Cardiac atrium fibroblast (primary cell): Measurements from ENCODE around the gene CHMP2A. TPM values are rescaled to one million over a fixed set of nuclear protein-coding genes. Genes with fewer than 3 reads are reported as not detected.

Experiments
- total RNA-seq: library from RNA; depleted of rRNA; stranded (reverse); fragments of >200 nt; gene quantifications from 2 replicates; pipeline ENCODE4 v1.2.3, GENCODE V29; 2015

CHMP2A gene
- 93.0 and 104 TPM in 2 replicates for total RNA-seq

DNA sequence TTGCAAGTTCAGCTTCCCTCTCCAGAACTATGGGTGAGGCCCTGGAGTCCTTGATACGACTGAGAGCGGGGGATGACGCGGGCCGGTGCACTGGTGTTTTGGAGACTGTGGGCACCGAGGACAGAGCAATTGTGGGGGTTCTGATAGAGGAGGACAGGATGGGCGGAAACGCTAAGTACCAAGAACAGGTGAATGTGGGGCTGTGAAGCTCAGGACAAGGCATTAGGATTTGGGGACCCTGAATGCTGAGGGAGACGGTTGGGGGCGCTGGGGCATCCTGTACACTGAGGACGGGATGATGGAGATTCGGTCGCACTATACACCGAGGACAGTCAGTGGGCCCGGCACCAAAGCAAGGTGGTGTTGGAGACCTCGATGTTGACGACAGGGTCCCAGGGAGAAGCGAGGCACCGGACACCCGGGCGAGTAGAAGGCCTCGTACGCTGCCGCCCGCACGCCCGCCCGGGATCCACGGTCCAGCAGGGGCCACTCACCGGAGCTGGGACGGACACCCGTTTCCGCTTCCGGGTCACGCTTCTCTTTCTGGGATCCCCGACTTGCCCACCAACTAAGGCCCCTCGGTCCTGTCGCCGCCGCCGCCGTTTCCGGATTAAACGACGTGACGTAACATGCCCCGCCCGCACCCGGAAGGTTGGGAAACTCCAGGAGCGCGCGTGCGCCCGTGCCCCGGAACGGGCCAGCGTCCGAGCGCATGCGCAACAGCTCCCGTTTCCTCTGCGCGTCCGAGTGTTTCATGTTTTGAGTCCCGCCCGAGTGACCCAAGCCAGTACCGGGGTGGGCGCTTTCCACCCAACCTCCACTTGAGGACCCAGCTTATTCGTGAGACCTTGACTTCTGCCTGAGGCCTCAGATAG, at the start of gene CHMP2A:
Gene CHMP2A (minus strand): TSS at position 612 of the 875 bp plus-strand sequence. CDS start 893 bp downstream, outside the sequence.

DNA sequence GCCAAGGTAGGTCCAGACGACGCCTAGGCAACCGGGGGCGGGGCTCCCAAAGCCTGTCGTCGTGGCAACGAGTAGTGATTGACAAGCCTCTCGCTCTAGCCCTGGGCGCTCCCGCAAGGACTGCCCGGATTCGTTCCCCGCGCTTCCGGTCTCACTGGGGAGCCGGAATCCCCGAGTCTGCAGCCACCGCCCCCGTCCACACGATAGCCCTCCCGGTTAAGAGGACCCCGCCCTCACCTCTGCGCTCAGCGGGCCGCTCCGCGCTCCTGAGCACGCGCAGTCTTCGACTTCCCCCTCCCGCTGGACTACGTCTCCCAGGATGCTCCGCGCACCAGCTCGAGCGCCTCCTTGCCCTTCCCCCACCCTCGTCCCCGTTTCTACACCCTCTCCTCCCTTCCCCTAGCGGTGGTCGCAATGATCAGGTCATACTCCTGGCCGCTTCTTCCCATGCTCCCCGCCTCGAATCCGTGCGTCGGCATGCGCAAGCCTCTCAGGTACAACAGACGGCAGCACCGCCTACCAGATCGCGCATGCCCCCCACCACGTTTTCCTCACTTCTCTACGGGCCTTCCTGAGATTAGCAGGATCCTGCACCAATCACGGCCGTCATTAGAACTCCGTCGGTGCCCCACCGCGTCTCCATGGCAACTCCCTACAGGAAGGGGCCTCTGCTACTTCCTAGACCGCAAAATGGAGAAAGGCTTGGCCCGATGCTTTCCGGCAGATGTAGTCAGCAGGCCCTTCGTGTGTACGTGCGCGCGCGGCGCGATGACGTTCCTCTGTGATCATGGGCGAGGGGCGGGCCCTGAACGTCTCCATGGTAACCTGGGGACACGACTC, 18.1 kb upstream of the CHMP2A start, which contains the start of gene MZF1:
Gene MZF1 (minus strand): TSS at position 518 of the 840 bp plus-strand sequence. CDS start 1,946 bp downstream, outside the sequence.

DNA sequence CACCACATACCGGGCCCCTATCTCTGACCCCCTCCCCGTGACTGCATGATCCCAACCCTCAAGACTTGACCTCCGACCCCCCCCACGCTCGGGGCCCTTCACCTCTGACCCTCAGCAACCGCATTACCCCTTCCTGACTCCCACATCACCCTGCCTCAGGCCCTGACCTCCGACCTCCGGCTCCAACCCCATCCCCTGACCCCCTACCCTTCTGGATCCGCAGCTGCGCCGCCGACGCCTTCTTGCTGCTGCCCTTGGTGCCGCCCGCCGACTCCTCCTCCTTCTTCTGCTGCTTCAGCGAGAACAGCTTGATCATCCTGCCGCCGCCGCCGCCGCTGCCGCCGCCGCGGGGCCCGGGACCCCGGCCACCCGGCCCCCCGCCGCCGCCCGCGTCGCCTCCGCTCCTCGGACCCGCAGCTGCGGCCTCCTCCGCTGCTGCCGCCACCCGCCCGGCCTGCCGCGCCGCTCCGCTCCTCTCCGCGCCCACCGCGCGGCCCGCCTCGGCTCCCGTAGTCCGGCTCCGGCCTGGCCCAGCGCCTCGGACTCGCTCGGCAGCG, 3.2 kb upstream of the CHMP2A start, which contains the start of gene UBE2M:
Gene UBE2M (minus strand): TSS at position 546 of the 557 bp plus-strand sequence. CDS start 230 bp downstream, at position 316.

DNA sequence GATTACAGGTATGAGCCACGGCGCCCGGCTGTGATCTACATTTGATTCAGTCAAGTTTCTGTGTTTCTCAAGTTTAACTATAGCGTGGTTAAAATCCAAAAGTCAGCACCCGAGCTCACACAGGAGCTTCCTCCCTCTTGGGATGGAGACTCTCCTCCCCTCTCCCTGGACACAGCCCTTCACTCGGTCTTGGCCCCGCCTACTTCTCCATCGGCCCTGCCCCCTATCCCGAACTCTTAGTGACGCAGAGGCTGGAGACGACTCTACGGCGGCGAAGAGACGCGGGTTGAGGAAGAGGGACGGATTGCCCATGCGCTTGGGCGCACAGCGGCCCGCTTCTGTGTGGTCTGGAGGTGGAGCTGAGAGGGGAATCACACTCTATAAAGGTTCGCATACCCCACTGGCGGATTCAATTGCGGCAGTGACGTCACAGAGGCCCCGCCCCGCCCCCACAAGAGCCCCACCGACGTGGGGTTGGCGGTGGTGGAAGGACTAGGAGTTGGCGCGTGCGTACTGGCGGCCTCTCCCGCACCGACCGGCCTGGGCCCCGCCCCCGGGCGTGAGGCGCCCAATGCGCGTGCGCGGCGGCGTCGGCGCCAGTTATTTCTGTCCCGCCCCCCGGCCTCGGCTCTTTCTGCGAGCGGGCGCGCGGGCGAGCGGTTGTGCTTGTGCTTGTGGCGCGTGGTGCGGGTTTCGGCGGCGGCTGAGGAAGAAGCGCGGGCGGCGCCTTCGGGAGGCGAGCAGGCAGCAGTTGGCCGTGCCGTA, 10.9 kb downstream of the CHMP2A start, which contains the start of gene TRIM28:
Gene TRIM28 (plus strand): TSS at position 239 of the 765 bp plus-strand sequence. CDS start 694 bp downstream, outside the sequence.

DNA sequence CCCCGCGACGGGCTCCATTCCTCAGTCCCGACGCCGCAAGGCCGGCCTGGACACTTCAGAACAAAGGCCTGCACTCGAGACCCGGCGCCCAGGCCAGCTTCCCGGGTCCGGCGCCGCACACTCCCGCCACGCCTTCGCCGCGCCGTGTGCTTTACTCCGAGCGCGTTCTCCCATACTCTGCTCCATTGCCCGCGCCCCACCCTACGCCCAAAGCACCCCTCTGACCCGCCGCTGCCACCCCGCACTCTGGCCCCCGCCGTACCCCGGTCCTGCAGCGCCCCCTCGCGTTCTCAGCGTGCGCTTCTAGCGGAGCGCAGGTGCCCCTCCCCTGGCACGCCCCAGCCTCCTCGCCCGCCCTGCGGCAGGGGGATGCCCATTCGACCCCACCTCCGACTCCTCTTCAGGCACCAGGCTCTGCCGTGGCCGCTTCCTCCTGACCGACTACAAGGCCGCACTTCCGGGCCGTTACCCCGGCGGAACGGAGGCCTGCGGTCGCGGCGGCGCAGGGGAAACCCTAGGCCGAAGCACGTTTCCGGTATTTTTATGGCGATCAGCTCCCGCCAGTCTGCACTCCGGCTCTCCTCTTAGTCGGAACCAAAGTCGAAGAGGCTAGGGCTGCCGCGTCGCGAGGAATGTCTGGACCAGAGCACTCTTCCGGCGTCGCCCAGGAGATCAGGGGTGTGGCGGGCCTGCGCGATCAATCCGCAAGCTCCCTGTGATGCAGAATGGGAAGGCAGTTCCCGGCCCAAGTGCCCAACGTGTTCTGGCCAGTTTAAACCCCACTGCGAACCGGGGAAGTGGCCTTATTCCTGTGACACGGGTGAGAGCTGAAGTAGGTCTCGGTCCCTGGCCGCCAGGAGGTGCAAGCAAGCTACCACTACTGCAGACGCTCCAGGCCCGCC, 35.3 kb downstream of the CHMP2A start, which contains the start of gene ZBTB45:
Gene ZBTB45 (minus strand): TSS at position 456 of the 902 bp plus-strand sequence. CDS start 2,137 bp downstream, outside the sequence.

DNA sequence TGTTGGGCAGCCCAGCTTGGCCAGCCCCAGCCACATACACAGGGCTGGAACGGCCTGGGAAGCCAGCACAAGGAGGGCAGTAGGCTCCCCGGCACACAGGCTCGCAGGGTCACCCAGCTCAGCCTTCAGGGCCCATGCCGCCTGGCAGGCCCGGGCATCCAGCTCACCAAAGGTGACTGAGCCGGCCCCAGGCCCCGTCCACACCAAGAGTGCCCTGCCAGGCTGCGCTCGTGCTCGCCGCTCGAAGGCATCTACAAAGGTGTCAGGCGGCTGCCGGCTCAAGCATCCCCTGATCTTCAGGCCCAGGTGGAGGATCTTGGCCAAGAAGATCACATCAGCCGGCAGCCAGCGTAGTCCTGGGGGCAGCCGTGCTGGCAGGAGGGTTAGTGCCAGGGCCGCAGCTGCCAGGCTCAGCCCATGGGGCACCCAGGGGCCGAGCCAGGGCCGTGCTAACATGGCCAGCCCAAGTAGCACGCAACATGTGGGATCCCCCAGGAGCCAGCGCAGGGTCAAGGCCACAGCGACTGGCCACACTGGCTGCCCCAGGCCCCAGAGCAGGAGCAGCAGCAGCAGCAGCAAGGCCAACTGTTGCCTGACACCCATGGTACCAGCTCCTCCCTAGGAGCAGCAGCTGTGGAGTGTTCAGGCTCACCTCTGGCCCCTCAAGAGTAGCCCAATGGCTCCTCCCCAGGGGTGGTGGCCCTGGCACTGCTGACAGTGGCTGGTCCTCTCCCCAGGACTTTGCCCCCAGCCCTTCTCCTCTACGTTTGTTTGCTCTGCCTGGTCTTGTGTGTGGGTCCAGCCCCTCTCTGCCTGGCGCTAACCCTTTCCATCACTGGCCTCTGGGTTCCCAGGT, 43.3 kb downstream of the CHMP2A start, which contains the start of gene SLC27A5:
Gene SLC27A5 (minus strand): TSS at position 640 of the 856 bp plus-strand sequence. CDS start 37 bp downstream, at position 603.

Other genes starting within 250 kb of the CHMP2A start
- 32.9 and 64.4 TPM in 2 replicates for gene ERVK3-1, start 249.7 kb downstream of the CHMP2A start, total RNA-seq
- 1.9 and 2.0 TPM in 2 replicates for gene ZSCAN22, start 228.1 kb downstream of the CHMP2A start, total RNA-seq
- gene A1BG, start 201.6 kb downstream of the CHMP2A start, total RNA-seq = 95.4 and 130 TPM in 2 replicates
- gene ZNF497, start 192.4 kb downstream of the CHMP2A start, total RNA-seq = 0.18 and 0.97 TPM in 2 replicates
- 4.5 and 5.0 TPM in 2 replicates for gene ZNF837, start 174.1 kb downstream of the CHMP2A start, total RNA-seq
- 2,709 and 3,064 TPM in 2 replicates for gene RPS5, start 167.8 kb downstream of the CHMP2A start, total RNA-seq
- gene RNF225, start 159.4 kb downstream of the CHMP2A start, total RNA-seq = not detected in 2 replicates
- gene ZNF584, start 146.5 kb downstream of the CHMP2A start, total RNA-seq = 13.0 and 15.4 TPM in 2 replicates
- 3.8 and 3.9 TPM in 2 replicates for gene ZNF132, start 115.0 kb downstream of the CHMP2A start, total RNA-seq
- gene ZNF324B, start 103.5 kb downstream of the CHMP2A start, total RNA-seq = 5.8 and 9.6 TPM in 2 replicates
- gene ZNF324, start 88.0 kb downstream of the CHMP2A start, total RNA-seq = 8.7 and 13.6 TPM in 2 replicates
- gene ZNF446, start 78.8 kb downstream of the CHMP2A start, total RNA-seq = 7.3 and 12.8 TPM in 2 replicates
- 11.0 and 12.8 TPM in 2 replicates for gene SLC27A5, start 43.1 kb downstream of the CHMP2A start, total RNA-seq
- 10.9 and 15.3 TPM in 2 replicates for gene ZBTB45, start 35.3 kb downstream of the CHMP2A start, total RNA-seq
- 249 and 264 TPM in 2 replicates for gene TRIM28, start 11.0 kb downstream of the CHMP2A start, total RNA-seq
- gene UBE2M, start 3.5 kb upstream of the CHMP2A start, total RNA-seq = 33.6 and 41.5 TPM in 2 replicates
- 14.7 and 14.8 TPM in 2 replicates for gene MZF1, start 18.2 kb upstream of the CHMP2A start, total RNA-seq